GM13976 (cell line): ENCODE measurements around the gene SOX6.

Experiments used
- DNase-seq: peaks from one replicate; pipeline ENCODE4 v3.0.0; 2012; ENCODE audit warnings: low spot score
- CTCF ChIP-seq: IDR thresholded peaks from 2 replicates; pipeline ENCODE4 v1.5.1; 2012; ENCODE audit warnings: borderline replicate concordance, mild to moderate bottlenecking; ENCODE audit not compliant: insufficient read depth; ENCODE audit errors: extremely low read depth, missing control alignments, control extremely low read depth
- in situ Hi-C: fragments of 300-500 bp; cut with MboI; formaldehyde crosslinking; loops from one replicate; pipeline ENCODE4 v1.12.0; 2022; ENCODE audit warnings: low sequenced_read_pairs, mixed read lengths, inconsistent platforms; ENCODE audit not compliant: unreplicated experiment

Gene SOX6

GRCh38 chr11:16358726-16359125, 2.4 kb upstream of the SOX6 start:
- no peak for TF ChIP-seq CTCF
- no peak for DNase-seq
- in situ Hi-C loops = no loop called here

GRCh38 chr11:16357775-16358174, 1.4 kb upstream of the SOX6 start:
- in situ Hi-C loops = no loop called here
- no peak for TF ChIP-seq CTCF
- no peak for DNase-seq

GRCh38 chr11:16356761-16357393, 531 bp upstream of the SOX6 start:
- no peak for TF ChIP-seq CTCF
- DNase-seq = no peak
- in situ Hi-C loops = no loop called here

GRCh38 chr11:16352707-16353106, 3.6 kb downstream of the SOX6 start:
- no peak for DNase-seq

GRCh38 chr11:16350125-16350524, 6.2 kb downstream of the SOX6 start:
- no peak for DNase-seq
- in situ Hi-C loops = no loop called here
- no peak for TF ChIP-seq CTCF

More at GRCh38 chr11:16352707-16353106, 3.6 kb downstream of the SOX6 start:
- TF ChIP-seq CTCF = no peak
- in situ Hi-C loops = no loop called here

GRCh38 chr11:16347928-16348685, 8.2 kb downstream of the SOX6 start:
- no peak for DNase-seq
- in situ Hi-C loops = no loop called here
- TF ChIP-seq CTCF = no peak
